ENCODE measurements around the gene SUGCT. TPM values are rescaled to one million over a fixed set of nuclear protein-coding genes. Genes with fewer than 3 reads are reported as not detected.
A peak's percentile ranks its signal among the peaks of the same experiment; 100 is the strongest.

SUGCT gene
- total RNA-seq, 1 donor from 2014 or later = 9.9 TPM

DNA sequence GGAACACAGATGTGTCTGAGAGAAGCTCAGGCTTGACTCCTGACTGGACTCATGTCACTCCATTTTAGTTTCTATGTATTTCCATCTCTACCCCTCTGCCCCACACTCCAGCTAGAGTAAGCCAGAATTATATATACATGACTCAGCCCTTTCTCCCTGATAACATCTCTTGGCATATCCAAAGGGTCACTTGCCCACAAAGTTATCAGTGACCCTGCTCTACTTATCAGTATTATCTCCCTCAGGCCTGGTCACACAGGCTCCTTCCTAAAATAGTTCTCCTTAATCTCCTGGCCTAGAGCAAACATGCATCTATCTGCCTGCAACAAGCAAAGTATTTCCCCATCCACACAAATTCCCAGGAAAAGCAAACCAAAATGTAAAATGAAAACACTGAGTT is 598.3 kb downstream of the SUGCT start:
- DNase-seq = no peak

GRCh38 chr7:40733578-40733977 is 598.8 kb downstream of the SUGCT start:
- no peak for DNase-seq

DNA sequence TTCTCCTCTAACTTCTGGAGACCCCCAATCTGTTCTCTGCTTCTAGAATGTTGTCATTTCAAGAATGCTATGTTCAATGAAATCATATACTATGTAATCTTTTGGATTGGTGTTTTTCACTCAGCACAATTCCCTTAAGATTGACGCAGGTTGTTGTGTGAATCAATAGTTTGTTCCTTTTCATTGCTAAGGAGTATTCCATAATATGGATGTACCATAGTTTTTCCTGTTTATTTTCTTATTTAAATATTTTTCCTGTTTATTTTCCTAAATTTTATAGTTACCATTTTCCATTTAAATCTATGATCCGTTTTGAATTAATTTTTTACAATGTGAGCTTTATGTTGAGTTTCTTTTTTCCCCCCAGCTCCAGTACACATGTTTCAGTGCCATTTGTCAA is 604.5 kb downstream of the SUGCT start:
- DNase-seq = no peak

DNA sequence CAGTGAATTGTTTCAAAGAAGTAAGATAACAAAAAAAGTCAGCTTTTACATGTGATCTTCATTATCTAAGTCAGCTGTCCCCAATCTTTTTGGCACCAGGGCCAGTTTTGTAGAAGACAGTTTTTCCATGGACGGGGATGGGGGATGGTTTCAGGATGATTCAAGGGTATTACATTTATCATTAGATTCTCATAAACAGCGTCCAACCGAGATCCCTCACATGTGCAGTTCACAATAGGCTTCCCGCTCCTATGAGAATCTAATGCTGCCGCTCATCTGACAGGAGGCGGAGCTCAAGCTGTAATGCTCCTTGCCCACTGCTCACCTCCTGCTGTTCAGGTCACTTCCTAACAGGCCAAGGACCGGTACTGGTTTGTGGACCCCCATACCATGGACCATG is 607.5 kb downstream of the SUGCT start:
- DNase-seq = no peak

DNA sequence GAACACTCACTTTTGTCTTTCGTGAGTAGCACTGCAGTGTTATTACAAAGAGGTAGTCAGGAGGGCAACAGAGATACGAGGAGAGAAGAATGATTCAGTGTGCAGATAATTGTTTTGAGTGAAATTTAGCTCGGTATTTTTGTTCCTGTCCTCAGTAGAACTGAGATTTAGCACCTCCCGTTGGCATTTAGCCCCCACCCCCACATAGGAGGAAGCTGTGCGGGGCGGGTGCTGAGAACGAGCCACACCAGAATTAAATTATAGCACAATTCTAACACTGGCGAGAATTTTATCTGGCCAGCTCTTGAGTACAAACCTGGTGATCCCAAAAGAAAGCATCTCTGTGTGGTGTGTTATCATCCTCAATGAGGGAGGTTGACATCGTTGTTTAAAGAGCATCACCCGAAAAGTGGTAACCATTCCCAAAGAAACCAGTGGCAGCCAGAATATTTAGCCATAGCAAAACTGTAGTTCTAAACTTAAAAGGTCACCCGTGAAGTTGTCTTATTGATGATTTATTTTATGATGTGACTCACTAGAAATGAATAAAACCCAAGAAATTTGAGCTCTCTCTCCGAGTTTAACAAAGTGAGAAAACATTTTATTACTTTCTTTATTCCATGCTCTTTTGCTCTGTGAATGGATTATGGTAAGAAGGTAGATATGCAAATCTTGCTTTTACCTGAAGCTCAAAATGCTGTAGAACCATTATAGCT is 612.2 kb downstream of the SUGCT start:
- no peak for DNase-seq

DNA sequence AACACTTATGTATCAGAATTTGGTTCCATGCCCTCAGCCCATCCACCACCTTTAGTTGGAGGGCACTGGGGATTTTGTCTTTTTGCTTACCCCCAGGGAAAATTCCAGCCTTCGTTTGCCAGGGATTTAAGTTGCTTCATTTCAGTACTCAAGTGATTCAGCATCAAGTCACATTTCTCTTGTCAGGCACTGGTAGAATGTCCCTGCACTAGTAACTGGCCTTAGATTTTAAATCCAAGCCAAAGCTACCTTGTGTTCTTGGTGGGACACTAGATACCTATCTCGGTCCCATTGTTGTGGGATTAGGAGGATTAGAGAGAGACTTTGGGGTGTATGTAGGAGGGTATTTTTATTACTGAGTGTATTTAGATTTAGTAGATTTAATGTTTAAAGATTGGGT is 613.1 kb downstream of the SUGCT start:
- no peak for DNase-seq

GRCh38 chr7:40749877-40750276 is 615.1 kb downstream of the SUGCT start:
- DNase-seq = no peak

DNA sequence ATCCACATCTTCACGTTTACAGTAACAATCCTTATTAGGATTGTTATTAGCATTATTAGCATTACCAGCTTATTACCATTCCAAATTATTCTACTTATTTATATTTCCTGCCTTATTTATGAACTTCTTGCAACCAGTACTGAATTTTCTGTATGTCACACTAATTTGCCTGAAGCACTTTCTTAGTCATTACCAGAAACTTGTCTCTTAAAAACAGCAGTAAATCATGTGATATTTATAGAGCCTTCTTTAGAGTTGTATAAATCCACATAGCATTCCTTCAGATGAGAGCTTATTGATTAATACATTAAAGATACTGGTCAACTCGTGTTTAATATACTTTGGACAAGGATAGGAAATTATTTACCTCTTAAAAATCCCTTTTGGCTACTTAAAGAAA is 618.6 kb downstream of the SUGCT start:
- no peak for DNase-seq

DNA sequence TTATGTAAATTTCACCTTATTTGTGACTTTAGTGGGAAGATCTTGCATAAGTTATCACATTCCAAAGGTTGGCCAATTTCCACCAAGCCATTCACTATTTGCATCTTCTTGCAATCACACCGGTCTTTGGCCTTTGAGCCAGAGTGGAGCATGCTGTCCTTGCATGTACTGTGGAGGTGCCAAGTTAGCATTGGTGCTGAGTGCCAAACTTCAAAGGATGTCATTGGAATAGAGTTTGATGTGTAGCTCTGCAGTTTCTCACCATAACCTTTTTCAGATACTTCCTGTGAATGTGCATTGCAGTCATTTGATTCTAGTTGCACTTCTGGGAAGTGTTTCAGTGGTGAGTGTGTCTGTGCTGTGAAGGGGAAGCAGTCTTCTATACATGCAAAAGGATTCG is 620.6 kb downstream of the SUGCT start:
- DNase-seq = no peak

- no peak for DNase-seq
These were observed 622.3 kb downstream of the SUGCT start for GRCh38 chr7:40757109-40757508.

- DNase-seq = no peak
These were observed 623.8 kb downstream of the SUGCT start for GRCh38 chr7:40758590-40758989.

- no peak for DNase-seq
These were observed 625.6 kb downstream of the SUGCT start for GRCh38 chr7:40760293-40760964.

DNA sequence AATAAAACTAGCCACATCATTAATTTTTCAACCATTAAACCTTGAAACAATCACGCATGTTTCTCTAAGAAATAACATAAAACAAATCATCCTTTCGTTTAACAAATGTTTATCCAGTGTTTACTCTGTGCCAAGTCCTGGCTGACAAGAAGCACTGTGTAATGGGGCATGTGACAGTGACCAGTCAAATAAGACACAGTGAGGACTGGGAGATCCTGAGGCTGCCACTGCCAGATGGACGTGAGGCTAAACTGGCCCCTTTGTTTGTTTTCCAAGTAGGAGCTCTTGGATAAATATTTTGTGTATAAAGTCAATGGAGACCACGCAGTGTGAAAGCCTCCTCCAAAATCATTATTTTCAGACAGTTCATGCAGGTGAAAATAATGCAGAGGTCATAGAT is 626.2 kb downstream of the SUGCT start:
- no peak for DNase-seq

DNA sequence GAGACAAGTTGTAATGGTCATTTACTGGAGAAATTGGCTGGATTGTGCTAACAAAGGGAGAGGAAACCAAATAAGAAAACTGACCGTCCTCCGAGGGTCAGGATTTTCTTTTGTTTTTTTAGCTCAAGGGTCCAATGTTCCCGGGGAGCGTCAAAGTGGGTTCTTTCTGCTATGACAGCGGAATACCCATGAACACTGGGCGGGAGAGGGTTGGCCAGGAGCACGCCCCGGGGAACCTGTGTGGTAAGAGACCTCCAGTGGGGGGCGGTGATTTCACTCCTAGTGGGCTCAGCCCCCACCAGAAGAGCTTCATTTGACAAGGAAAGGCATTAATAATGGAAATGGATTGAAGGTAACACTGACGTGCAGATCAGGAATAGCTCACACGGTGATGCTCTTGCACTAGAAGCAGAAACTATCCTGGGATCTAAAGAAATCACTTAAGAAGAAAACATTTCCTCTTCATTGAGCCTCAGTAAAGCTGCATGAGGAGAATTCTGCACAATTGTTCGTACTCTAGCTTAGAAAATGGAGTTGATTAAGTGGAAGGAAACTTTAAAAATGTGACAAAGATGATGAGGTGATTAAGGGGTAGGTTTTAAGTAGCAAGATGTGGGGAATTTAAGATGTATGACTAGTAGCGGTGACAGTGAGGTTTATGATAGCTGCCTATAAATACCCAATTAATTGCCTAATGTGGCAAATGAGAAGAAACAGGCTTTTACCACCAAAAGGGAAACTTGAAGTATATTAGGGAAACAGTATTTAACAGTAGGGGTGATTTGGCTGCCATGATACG is 627.2 kb downstream of the SUGCT start:
- peak; percentile 30 for DNase-seq

DNA sequence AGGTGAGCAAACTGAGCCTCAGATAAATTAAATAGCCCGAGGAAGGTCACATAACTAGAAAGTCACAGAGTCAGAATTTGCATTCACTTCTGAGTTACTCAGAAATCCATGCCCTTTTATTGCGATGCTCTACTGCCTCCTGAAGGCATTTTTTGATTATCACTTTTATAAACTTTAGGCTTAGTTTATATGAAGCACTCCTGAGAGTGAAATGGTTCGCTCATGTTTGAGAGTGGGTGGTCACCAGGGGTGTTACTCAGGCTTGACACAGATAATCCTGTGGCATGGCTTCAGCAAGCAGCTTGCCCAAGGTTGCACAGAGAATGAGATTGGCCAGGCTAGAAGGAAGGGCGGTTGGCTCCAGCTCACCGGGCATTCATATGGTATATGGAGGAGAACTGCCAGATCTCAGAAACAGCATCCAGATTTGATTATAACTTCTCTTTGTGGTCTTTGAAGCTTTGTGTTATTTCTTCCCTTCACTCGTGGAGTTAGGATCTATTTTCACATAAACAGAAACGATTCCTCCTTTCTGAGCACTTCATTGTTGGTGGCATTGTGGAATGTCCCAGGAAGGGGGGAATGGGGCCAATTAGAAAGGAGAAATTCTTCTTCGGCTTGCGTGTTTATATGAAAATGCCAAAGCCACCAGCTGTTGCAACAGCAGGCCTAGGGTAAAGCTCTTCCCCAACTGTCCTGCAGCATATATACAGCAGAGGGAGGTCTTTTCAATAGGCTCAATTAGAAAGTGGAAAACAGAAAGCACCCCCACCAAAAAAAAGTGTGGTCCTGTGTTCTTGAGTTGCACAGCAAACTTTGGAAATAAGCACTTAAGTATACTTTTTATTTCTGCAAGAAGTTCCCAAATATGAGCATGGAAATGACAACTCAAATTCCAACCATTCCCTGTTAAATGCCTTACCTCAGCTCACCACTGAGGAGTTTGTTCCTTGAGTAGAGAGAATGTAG is 628.8 kb downstream of the SUGCT start:
- DNase-seq = peak; percentile 75

DNA sequence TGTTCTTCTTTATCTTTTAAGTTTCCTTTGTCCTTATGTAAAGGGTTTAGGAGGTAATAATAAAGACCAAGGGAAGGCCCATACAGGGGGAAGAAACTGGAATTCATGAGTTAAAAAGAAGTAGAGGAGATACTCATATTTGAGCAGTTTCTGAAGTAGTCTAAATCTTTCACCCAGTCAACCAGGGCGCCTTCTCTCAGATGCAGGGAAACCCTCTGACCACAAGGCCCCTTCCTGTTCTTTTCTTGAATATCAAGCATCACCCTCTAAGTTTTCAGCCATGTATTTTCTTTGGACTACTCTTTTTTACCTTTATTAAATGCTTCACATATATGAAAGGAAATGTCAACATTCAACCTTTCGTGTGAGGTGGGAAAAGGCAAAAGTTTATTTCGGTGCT is 630.8 kb downstream of the SUGCT start:
- DNase-seq = no peak

DNA sequence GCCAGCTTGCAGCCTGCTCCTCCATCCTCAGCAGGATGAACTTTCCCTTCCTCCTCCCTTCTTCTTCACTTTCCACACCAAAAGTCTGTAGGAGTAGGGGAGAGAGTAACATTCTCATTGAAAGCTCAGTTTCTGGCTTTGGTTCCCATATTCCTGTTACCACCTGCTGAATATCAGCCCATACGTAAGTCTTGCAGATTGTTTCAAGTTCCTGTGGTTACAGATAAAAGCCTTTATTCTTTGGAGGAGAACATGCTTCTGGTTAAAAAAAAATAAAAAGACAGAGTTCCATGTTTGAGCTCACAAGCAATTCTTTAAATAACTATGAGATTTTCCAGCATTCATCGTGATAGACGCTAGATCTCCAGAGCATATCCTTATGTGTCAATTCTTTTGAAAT is 637.3 kb downstream of the SUGCT start:
- DNase-seq = no peak

DNA sequence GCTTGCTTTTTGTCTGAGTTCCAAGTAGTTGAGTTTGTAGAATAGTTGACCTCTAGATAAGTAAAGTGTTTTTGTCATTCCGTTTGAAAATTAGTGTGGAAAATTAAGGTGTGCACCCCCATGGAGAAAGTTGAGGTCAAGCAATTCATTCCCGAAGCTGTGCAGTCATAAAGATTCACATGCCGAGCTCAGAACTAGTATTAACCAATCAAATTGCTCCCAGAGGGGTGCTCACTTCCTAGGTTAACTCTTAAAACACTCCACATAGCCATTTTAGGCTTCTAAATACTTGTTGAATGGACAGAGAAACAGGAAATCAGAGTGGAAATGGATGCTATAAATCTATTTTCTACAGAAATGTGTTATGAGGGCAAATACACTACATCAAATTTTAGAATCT is 638.9 kb downstream of the SUGCT start:
- DNase-seq = no peak

- no peak for DNase-seq
These were observed 641.1 kb downstream of the SUGCT start for GRCh38 chr7:40775877-40776276.

DNA sequence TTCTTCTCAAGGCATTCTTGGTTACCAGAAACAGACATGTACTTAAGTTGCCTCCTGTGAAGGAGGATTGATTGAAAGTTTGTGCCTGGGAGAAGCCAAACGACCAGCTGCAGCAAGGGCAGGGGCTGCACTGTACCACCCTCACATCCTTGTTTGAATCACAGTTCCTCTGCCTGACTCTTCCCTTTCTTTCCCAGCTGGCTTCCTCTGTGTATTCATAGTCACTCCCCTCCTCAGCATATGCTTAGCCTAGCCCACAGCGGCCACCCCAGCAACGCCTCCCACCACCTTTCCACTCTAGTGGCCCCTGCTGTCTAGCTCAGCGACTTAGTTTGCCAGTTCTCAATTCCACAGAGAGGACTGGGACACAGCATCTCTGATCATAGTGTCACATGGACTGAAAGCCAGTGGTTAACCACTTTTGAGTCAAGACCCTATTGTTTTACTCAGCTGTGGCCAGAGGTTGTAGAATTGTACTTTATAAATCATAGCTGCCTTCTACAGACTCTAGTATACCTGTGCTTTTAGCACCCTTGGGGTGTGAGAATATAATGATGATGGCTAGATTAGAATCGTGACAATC is 643.0 kb downstream of the SUGCT start:
- no peak for DNase-seq

DNA sequence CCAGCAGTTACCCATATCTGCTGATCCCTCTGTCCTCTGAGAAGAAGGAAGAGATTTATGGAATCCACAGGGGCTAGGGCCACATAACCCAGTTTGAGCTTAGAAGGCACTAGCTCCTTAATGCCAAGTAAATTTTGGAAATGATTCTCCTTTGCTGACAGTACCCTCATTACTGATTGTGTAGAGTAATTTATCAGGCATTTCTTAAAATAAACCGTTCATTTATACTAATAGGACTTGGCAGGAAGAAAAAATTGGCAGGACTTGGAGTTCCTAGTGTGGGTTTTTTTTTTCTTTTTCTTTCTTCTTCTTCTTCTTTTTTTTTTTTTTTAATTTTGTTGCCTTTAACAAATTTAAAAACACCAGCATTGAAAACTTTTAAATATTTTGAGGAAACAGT is 645.7 kb downstream of the SUGCT start:
- no peak for DNase-seq

GRCh38 chr7:40782836-40783235 is 648.0 kb downstream of the SUGCT start:
- no peak for DNase-seq
